Progenitor cell of endocrine pancreas (in vitro differentiated cells): ENCODE data around the gene WDR83. TPM values are rescaled to one million over a fixed set of nuclear protein-coding genes. Genes with fewer than 3 reads are reported as not detected.
"Not testable (repeated sequence)": the region's sequence is repeated elsewhere in the genome, so short reads cannot be mapped to it uniquely, and the experiment has no call there.

Experiments used
- DNase-seq: peaks from one replicate; pipeline ENCODE4 v3.0.0; 2021; ENCODE audit warnings: low spot score; ENCODE audit not compliant: unreplicated experiment
- H3K27ac Mint-ChIP-seq: 2 replicates; pipeline ENCODE4 v1.8.0; 2021; ENCODE audit warnings: mild to moderate bottlenecking, moderate library complexity, mixed read lengths
- H3K27me3 Mint-ChIP-seq: 2 replicates; pipeline ENCODE4 v1.8.0; 2021; ENCODE audit warnings: mixed read lengths
- H3K36me3 Mint-ChIP-seq: 2 replicates; pipeline ENCODE4 v1.8.0; 2022; ENCODE audit warnings: mixed read lengths; ENCODE audit not compliant: insufficient read depth
- H3K4me1 Mint-ChIP-seq: 2 replicates; pipeline ENCODE4 v1.8.0; 2021; ENCODE audit warnings: low read depth, mixed read lengths
- H3K4me3 Mint-ChIP-seq: 2 replicates; pipeline ENCODE4 v1.8.0; 2021; ENCODE audit warnings: low read depth, mild to moderate bottlenecking, moderate library complexity, mixed read lengths
- H3K9me3 Mint-ChIP-seq: 2 replicates; pipeline ENCODE4 v1.8.0; 2021; ENCODE audit warnings: low read depth, mixed read lengths
- total RNA-seq: library from RNA; stranded (reverse); gene quantifications from 2 replicates; pipeline ENCODE4 v1.2.1, GENCODE V29; 2021
- TF ChIP-seq, protein P1 (sequence below): fragments of 200-600 bp; sonication (generic); IDR thresholded peaks from one replicate; pipeline ENCODE4 v1.5.0; 2021; ENCODE audit warnings: antibody characterized with exemption, mild to moderate bottlenecking; ENCODE audit not compliant: unreplicated experiment

WDR83 gene
- total RNA-seq, 1 donor from 2014 or later = 17.2 TPM

DNA sequence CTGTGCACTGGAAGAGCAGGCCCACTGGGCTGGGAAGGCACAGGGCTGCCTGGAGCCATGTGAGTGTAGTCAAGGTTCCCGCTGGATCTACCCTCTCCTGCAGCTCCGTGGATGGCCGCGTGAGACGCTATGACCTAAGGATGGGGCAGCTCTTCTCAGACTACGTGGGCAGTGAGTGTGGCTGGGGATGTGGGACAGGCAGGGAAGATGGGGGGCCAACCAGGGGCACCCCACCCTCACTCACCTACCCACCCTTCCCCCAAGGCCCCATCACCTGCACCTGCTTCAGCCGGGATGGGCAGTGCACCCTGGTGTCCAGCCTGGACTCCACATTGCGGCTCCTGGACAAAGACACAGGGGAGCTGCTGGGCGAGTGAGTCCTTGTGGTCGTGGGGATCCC, 6.1 kb downstream of the WDR83 start:
- no peaks in the 10 kb centered on the region for H3K27me3 Mint-ChIP-seq
- no peak for DNase-seq
- no peak overlapping the region for H3K27ac Mint-ChIP-seq
- H3K36me3 Mint-ChIP-seq = peaks cover 16% of the 10 kb centered on the region
- H3K9me3 Mint-ChIP-seq = no peaks in the 10 kb centered on the region
- H3K4me1 Mint-ChIP-seq = peaks cover 14% of the 10 kb centered on the region
- TF ChIP-seq, protein P1, sequence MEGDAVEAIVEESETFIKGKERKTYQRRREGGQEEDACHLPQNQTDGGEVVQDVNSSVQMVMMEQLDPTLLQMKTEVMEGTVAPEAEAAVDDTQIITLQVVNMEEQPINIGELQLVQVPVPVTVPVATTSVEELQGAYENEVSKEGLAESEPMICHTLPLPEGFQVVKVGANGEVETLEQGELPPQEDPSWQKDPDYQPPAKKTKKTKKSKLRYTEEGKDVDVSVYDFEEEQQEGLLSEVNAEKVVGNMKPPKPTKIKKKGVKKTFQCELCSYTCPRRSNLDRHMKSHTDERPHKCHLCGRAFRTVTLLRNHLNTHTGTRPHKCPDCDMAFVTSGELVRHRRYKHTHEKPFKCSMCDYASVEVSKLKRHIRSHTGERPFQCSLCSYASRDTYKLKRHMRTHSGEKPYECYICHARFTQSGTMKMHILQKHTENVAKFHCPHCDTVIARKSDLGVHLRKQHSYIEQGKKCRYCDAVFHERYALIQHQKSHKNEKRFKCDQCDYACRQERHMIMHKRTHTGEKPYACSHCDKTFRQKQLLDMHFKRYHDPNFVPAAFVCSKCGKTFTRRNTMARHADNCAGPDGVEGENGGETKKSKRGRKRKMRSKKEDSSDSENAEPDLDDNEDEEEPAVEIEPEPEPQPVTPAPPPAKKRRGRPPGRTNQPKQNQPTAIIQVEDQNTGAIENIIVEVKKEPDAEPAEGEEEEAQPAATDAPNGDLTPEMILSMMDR = no peak
- no peak overlapping the region for H3K4me3 Mint-ChIP-seq

DNA sequence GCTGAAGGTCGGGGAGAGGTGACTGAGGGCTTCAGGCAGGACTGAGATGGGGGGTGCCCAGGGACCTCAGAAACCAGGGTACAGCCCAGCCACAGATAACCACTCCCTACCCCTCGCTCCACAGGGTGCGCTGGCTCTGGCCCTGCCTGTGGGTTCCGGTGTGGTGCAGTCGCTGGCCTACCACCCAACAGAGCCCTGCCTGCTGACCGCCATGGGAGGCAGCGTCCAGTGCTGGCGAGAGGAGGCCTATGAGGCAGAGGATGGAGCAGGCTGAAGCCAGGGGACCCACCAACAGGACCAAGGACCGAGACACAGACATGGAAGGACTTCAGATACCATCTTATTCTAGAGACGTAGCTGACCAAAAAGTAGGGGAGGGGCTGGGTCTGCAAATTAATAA, 8.8 kb downstream of the WDR83 start:
- peaks cover 24% of the 10 kb centered on the region for H3K36me3 Mint-ChIP-seq
- no peak overlapping the region for H3K27ac Mint-ChIP-seq
- no peaks in the 10 kb centered on the region for H3K9me3 Mint-ChIP-seq
- H3K4me3 Mint-ChIP-seq = no peak overlapping the region
- TF ChIP-seq, protein P1 = no peak
- no peak for DNase-seq
- peaks cover 3% of the 10 kb centered on the region for H3K4me1 Mint-ChIP-seq
- H3K27me3 Mint-ChIP-seq = no peaks in the 10 kb centered on the region

DNA sequence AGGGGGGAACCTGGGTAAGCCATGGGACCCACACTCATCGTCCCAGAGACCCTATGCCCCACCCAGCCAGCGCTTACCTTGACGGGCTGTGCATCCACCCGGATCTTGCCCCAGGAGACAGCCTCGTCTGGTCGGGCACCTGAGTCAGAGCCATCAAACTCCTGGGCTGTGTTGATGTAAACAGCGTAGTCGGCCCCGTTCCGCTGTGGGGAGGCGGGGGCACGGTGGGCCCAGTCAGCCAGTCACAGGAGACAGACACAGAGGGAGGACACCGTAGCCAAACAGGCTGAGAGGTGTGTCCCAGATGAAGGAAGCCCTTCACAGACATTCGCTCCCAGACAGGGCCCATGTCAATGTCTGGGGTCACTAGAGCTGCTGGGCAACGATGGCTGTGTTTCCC, 9.3 kb downstream of the WDR83 start:
- peak overlapping the region; percentile 88 for H3K27ac Mint-ChIP-seq
- peaks cover 4% of the 10 kb centered on the region for H3K4me1 Mint-ChIP-seq
- no peaks in the 10 kb centered on the region for H3K27me3 Mint-ChIP-seq
- H3K4me3 Mint-ChIP-seq = no peak overlapping the region
- no peaks in the 10 kb centered on the region for H3K9me3 Mint-ChIP-seq
- DNase-seq = no peak
- H3K36me3 Mint-ChIP-seq = peaks cover 25% of the 10 kb centered on the region
- TF ChIP-seq, protein P1 = no peak

DNA sequence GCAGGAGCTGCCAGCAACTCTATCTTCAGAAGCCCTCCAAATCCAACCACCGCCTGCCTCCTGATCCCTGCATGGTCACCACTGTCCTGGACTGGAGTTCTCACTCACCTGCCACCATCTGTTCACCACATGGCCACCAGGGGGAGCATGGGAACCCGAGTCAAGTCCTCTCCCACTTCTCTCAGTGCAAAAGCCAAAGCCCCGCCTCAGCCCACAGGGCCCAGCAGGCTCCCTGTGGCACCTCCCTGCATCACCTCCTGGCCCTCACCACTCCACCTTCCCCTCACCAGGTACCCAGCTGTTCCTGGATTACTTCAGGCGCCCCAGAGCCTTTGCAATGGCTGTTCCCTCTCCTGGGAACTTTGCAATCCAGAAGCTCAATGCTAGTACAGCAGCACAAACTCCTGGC, 9.8 kb downstream of the WDR83 start:
- peak; percentile 88 for DNase-seq
- Mint-ChIP-seq H3K9me3 (no peaks in the 10 kb centered on the region), H3K4me1 (peaks cover 8% of the 10 kb centered on the region), H3K27me3 (no peaks in the 10 kb centered on the region), H3K4me3 (no peak overlapping the region), H3K36me3 (peaks cover 28% of the 10 kb centered on the region), H3K27ac (peak overlapping the region; percentile 88)
- TF ChIP-seq, protein P1 = peak; percentile 89

DNA sequence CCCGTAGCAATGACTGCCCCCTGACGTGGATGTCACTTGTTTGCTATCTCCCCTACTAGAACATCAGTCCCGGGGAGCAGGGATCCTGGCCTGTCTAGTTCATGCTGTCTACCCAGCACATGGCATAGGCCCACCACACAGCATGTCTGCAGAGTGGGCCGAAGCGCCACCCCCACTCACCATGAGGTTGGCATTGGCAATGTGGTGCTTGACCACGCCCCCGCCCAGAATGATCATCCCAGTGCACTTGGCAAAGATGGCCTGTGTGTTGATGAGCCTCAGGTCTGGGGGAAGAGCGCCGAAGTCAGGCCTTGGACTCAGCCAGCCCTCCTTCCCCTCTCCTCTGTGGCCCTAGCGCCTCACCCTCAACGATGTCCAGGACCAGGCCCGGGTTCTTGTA, 10.3 kb downstream of the WDR83 start:
- H3K36me3 Mint-ChIP-seq = peaks cover 27% of the 10 kb centered on the region
- H3K4me3 Mint-ChIP-seq = no peak overlapping the region
- peak overlapping the region; percentile 88 for H3K27ac Mint-ChIP-seq
- no peaks in the 10 kb centered on the region for H3K9me3 Mint-ChIP-seq
- H3K27me3 Mint-ChIP-seq = no peaks in the 10 kb centered on the region
- TF ChIP-seq, protein P1 = no peak
- H3K4me1 Mint-ChIP-seq = peaks cover 7% of the 10 kb centered on the region
- no peak for DNase-seq

DNA sequence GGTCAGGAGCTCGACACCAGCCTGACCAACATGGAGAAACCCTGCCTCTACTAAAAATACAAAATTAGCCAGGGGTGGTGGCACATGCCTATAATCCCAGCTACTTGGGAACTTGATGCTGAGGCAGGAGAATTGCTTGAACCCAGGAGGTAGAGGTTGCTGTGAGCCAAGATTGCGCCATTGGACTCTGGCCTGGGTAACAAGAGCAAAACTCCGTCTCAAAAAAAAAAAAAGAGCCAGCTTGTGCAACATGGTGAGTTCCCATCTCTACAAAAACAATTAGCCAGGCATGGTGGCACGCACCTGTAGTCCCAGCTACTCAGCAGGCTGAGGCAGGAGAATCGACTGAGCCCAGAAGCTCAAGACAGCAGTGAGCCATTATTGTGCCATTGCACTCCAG, 11.4 kb downstream of the WDR83 start:
- DNase-seq, H3K4me3 Mint-ChIP-seq, H3K4me1 Mint-ChIP-seq, H3K9me3 Mint-ChIP-seq, H3K27ac Mint-ChIP-seq, H3K27me3 Mint-ChIP-seq: not testable (repeated sequence)
- peaks cover 22% of the 10 kb centered on the region for H3K36me3 Mint-ChIP-seq
